Measurements from ENCODE around the gene TMEFF2. TPM values are rescaled to one million over a fixed set of nuclear protein-coding genes. Genes with fewer than 3 reads are reported as not detected.
A peak's percentile ranks its signal among the peaks of the same experiment; 100 is the strongest.

Gene TMEFF2
- total RNA-seq, 1 donor from 2014 or later, result not detected

DNA sequence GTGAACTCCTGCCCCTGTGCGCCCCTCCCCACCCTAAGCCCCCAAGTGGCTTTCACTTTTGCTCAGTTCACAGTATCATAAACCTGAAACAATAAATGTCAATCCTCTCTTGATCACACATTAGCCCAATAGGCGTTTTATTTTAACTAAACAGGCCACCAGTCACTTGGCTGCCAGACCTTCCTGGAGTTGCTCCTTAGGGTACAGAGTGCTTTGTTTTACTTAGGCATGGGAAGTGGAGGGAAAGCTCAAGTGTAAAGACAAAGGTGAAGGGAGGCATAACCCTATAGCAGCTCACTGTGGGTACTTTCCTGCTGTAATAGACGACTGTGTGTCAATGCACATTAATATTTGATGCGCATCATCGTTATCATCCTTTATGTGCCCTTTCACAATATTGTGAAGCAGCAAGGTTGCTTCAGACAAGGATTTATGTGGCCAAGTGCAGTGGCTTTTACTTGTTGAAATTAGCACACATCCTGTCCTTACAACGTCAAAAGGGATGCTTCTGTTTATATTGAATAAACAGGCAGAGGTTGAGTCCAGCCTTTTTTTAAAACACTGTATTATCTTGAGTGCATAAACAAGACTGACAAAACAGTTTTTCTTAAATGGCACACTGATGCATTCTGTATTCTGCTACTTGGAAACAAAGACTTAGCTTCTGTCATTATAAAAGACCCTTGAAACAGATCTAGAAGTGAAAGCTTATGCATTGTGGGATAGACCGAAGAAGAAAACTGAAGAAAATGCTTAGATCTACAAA lies 168.5 kb downstream of the TMEFF2 start:
- DNase-seq (no peak), ATAC-seq (peak; percentile 30)
- H3K4me1 ChIP-seq, result no peaks in the 10 kb centered on the region
- H3K4me3 ChIP-seq, result no peak overlapping the region
- no peaks in the 10 kb centered on the region for H3K36me3 ChIP-seq
- TF ChIP-seq, protein P1, sequence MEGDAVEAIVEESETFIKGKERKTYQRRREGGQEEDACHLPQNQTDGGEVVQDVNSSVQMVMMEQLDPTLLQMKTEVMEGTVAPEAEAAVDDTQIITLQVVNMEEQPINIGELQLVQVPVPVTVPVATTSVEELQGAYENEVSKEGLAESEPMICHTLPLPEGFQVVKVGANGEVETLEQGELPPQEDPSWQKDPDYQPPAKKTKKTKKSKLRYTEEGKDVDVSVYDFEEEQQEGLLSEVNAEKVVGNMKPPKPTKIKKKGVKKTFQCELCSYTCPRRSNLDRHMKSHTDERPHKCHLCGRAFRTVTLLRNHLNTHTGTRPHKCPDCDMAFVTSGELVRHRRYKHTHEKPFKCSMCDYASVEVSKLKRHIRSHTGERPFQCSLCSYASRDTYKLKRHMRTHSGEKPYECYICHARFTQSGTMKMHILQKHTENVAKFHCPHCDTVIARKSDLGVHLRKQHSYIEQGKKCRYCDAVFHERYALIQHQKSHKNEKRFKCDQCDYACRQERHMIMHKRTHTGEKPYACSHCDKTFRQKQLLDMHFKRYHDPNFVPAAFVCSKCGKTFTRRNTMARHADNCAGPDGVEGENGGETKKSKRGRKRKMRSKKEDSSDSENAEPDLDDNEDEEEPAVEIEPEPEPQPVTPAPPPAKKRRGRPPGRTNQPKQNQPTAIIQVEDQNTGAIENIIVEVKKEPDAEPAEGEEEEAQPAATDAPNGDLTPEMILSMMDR (IDR thresholded peaks at IDR 0.05), result no peak
- H3K27me3 ChIP-seq, result no peaks in the 10 kb centered on the region
- intact Hi-C loops (cut with DNase I), result no loop called here
- no peaks in the 10 kb centered on the region for H3K9me3 ChIP-seq
- H3K27ac ChIP-seq, result peak overlapping the region; percentile 7

DNA sequence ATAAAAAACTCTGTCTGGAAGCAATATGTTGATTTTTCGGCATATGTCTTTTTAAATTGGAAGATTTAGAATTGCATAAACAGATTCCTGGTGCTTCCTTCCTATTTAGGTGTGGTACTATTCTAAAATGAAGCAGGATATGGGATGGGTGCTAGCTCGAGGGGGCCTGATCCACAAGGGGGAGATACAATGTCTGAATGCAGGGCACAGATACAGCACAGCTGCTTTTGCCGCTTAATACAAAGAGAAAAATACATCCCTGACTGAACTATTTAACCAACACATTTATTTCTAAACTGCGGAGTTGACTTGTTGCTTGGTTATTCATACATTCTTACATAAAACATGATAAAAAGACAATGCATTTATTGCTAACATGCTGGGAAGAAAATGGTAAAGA lies 169.1 kb downstream of the TMEFF2 start:
- no peaks in the 10 kb centered on the region for H3K27me3 ChIP-seq
- no peak overlapping the region for H3K4me3 ChIP-seq
- peak overlapping the region; percentile 7 for H3K27ac ChIP-seq
- no peaks in the 10 kb centered on the region for H3K9me3 ChIP-seq
- DNase-seq, result no peak
- ATAC-seq, result peak; percentile 26
- intact Hi-C loops (cut with DNase I), result no loop called here
- no peaks in the 10 kb centered on the region for H3K36me3 ChIP-seq
- H3K4me1 ChIP-seq, result no peaks in the 10 kb centered on the region
- TF ChIP-seq, protein P1 (IDR thresholded peaks at IDR 0.05), result no peak

DNA sequence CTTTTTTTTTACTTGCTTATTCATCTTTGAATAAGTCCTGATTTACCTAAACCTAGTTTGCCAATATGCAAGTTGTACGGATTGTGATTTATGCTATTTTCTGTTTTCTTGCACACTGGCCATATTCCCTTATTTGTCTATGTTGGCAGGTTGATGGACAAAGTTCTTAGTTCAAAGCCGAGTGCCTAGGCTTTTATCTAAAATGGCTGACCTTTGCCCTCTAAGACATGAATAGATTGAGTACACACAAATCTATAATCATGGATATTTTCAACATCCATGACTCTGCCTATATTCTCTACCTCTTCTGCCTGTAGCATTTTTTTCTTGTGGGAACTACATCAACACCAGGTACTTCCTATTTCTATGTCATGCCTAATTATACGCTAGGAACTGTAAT lies 171.7 kb downstream of the TMEFF2 start:
- H3K27me3 ChIP-seq, result no peaks in the 10 kb centered on the region
- H3K4me1 ChIP-seq, result no peaks in the 10 kb centered on the region
- H3K27ac ChIP-seq, result no peak overlapping the region
- intact Hi-C loops (cut with DNase I), result no loop called here
- DNase-seq (no peak), ATAC-seq (no peak)
- H3K9me3 ChIP-seq, result no peaks in the 10 kb centered on the region
- no peaks in the 10 kb centered on the region for H3K36me3 ChIP-seq
- H3K4me3 ChIP-seq, result no peak overlapping the region
- TF ChIP-seq, protein P1 (IDR thresholded peaks at IDR 0.05), result no peak

DNA sequence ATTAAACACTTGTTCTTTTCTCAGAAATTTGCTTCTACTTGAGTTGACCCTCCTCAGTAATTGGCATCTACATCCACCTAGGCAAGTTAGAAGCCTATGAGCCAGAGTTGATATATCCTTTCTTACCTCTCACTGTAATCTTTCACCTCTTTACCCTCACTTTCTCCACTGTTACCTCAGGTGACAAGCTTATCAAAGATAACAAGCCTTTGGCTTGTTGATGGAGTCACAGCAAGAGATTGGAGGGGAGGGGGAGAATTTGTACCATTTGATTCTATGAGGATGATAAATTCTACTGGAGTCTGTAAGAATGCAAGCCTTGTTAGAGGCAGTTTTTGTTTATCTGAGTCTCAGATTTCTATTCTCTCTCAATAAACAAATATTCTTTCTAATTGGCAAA lies 176.9 kb downstream of the TMEFF2 start:
- ATAC-seq, result no peak
- Histone ChIP-seq H3K4me3 (no peak overlapping the region), H3K36me3 (no peaks in the 10 kb centered on the region), H3K9me3 (no peaks in the 10 kb centered on the region), H3K27me3 (no peaks in the 10 kb centered on the region), H3K4me1 (no peaks in the 10 kb centered on the region), H3K27ac (no peak overlapping the region)
- no peak for DNase-seq
- TF ChIP-seq, protein P1 (IDR thresholded peaks at IDR 0.05), result no peak
- intact Hi-C loops (cut with DNase I), result no loop called here

DNA sequence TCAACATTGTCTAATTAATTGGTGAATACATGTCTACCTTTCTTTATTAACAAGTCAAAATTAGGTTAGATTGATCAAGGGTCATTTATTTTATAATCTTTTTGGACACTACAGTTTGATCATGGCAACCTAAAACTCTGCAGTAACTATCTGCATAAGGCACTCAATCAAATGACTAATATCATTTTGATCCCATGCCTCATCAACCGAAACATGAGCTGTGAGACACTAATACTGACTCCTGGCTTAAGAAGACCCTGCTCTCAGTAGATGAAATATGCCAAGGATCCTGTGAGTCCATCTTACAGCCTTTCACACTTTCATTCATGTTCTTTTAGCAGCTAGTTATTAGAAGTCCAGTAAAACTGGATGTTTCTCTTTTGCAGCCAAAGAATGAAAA lies 178.5 kb downstream of the TMEFF2 start:
- intact Hi-C loops (cut with DNase I), result no loop called here
- Histone ChIP-seq H3K36me3 (no peaks in the 10 kb centered on the region), H3K9me3 (no peaks in the 10 kb centered on the region), H3K4me3 (no peak overlapping the region), H3K27me3 (no peaks in the 10 kb centered on the region), H3K4me1 (no peaks in the 10 kb centered on the region), H3K27ac (no peak overlapping the region)
- ATAC-seq (no peak), DNase-seq (no peak)
- TF ChIP-seq, protein P1 (IDR thresholded peaks at IDR 0.05), result no peak
